Right cardiac atrium (tissue), 5 donors: ENCODE data around the gene SCAMP4. TPM values are rescaled to one million over a fixed set of nuclear protein-coding genes. Genes with fewer than 3 reads are reported as not detected.
A peak's percentile ranks its signal among the peaks of the same experiment; 100 is the strongest.

Source experiments
- ATAC-seq, 2 donors: fragments of 200-7000 bp; cut with Tn5 transposase; one replicate each; pipeline versions ENCODE4 v1.8.0 to v1.9.1; 2020; ENCODE audit warnings: moderate library complexity in 2 of 2, mild to moderate bottlenecking in 1 of 2
- DNase-seq, 3 donors: peaks; one replicate each; pipeline ENCODE4 v3.0.0-alpha.2; 2020
- H3K27ac ChIP-seq: one replicate; pipeline ENCODE4 v1.5.1; 2013; ENCODE audit warnings: mild to moderate bottlenecking, low read length, control low read depth, moderate library complexity
- H3K27me3 ChIP-seq: one replicate; pipeline ENCODE4 v1.6.1; 2013; ENCODE audit not compliant: control insufficient read depth, insufficient read depth
- H3K4me1 ChIP-seq: one replicate; pipeline ENCODE4 v1.6.1; 2013; ENCODE audit warnings: low read length; ENCODE audit not compliant: control insufficient read depth, insufficient read depth
- H3K4me3 ChIP-seq: one replicate; pipeline ENCODE4 v1.5.1; 2013; ENCODE audit warnings: low read length, control low read depth
- H3K9me3 ChIP-seq: one replicate; pipeline ENCODE4 v1.6.1; 2013; ENCODE audit warnings: low read length; ENCODE audit not compliant: control insufficient read depth
- whole genome bisulfite sequencing: extraction: QIAGEN DNeasy Blood & Tissue Kit; methylation state at CpG from one replicate; pipeline ENCODE4 v1.1.7; 2013; 5-methylcytosine and 5-hydroxymethylcytosine counted together
- intact Hi-C, 4 donors: fragments of 100-400 bp; cut with DNase I; formaldehyde crosslinking; loops; one replicate each; pipeline versions ENCODE4 v1.11.0 to v1.14.0; 2022 to 2023
- polyA plus RNA-seq: library from polyadenylated mRNA; stranded (reverse); fragments of 200-250 nt; gene quantifications from one replicate; pipeline ENCODE4 v1.2.3, GENCODE V29; 2013
- total RNA-seq, 4 donors: library from RNA; stranded (reverse); fragmentation: NEBNext Ultra II Directional; extraction: Animal tissue kit (Norgen Biotek cat#: 25700); gene quantifications; one replicate each; pipeline ENCODE4 v1.2.1, GENCODE V29; 2021
- donor health status: healthy with polysubstance abuse.
- donor health status: DM: no; HTN: yes; CAD: no.
- donor health status: DM: no; HTN: no; CAD: no.
- donor health status: DM: no; HTN: yes; CAD: no; lungs with severe emphysema.
- donor health status: DM: yes; HTN: yes; CAD: no.

Gene SCAMP4
- total and polyA plus RNA-seq, 5 donors, result 16.1 to 19.9 (median 18.8) TPM

DNA sequence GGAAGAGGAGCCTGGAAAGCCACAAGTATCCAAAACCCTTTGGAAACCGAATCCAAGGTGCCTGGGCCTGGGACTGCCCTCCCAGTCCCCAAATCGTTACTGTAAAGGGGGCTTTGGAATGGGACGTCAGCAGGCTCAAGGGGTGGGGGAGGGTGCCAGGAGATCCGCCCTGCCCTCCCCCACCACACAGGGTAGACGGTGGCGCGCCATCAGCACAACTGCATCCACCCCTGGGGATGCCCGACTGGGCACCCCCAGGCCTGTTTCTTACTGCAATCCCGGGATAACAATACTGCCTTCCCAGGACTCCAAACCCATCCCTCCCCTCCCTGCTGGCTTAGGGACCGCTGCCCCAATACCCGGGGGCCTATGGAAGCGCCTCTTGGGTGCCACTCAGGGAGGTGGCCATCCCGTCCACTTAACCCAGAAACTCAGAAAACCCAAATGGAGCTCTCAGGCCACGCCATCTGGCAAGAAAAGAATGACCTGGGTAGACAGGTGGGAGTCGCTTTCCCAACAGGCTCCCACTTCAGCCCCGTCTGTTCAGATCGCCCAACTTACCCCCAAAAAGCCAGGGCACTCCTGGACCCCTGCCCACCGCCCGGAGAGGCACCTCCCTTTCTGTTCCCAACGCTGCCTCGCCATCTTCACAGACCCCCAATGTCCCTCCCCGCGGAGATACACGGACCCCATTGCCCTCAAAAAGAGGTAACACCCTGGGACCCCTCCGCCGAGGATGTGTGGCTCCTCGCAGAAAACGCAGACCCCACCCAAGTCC, 44.2 kb upstream of the SCAMP4 start:
- intact Hi-C loops, result loop anchor here in 1 of 4 donors (10.0 kb wide), 1 partner anchor 214 kb away; no protein-coding TSS in a partner anchor
- peak in 2 of 3 donors; percentile 32 to 64 for DNase-seq
- Histone ChIP-seq H3K4me3 (no peak overlapping the region), H3K9me3 (no peaks in the 10 kb centered on the region), H3K27ac (no peak overlapping the region), H3K4me1 (peaks cover 11% of the 10 kb centered on the region), H3K27me3 (no peaks in the 10 kb centered on the region)
- WGBS, result 61% methylated on average over 28 of the region's 28 CpGs
- no peak for ATAC-seq

DNA sequence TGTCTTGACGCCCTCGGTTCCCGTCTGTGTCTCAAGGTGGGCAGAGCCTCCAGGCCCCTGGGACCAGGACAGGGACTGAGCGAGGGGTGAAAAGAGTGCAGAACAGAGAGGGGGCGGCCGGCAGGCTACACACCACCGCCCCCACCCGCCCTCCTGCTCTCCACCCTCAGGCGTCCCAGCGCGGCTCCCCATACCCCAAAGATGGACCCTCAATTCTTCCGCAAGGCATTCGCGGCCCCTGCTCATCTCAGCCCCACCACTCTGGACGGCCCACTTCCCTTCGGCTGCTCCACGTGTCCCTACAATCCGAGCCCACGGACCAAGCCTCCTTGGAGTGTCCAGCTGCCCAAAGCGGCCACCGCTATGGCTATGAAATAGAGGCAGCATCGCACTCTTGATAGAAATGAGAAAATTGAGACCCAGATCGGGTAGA, 43.6 kb upstream of the SCAMP4 start:
- DNase-seq (peak in 2 of 3 donors; percentile 55 to 67), ATAC-seq (no peak)
- H3K27me3 ChIP-seq, result no peaks in the 10 kb centered on the region
- H3K4me3 ChIP-seq, result peak overlapping the region; percentile 95
- peaks cover 11% of the 10 kb centered on the region for H3K4me1 ChIP-seq
- intact Hi-C loops, result loop anchor here in 1 of 4 donors (10.0 kb wide), 1 partner anchor 213 kb away; no protein-coding TSS in a partner anchor
- 37% methylated on average over 23 of the region's 23 CpGs for WGBS
- no peaks in the 10 kb centered on the region for H3K9me3 ChIP-seq
- H3K27ac ChIP-seq, result no peak overlapping the region

DNA sequence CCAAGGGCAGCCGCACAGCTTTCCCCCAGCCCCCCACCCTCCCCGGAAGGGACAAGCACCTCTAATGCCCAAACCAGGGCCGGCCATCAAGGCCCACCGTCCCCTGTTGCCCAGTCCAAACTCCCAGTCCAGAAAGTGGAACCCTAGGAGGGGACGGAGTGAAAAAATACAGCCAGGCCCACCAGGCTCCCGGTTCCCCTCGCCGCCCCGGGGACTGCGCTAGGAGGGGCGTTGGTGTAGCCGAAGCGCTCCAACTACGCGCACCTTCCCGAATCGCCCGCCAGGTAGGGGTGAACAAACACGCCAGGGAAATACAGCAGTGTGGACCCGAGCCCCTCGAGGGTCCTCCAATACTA, 43.2 kb upstream of the SCAMP4 start:
- H3K27ac ChIP-seq, result no peak overlapping the region
- WGBS, result 10% methylated on average over 21 of the region's 21 CpGs
- peak overlapping the region; percentile 95 for H3K4me3 ChIP-seq
- no peaks in the 10 kb centered on the region for H3K9me3 ChIP-seq
- peaks cover 11% of the 10 kb centered on the region for H3K4me1 ChIP-seq
- DNase-seq, result no peak
- no peak for ATAC-seq
- H3K27me3 ChIP-seq, result no peaks in the 10 kb centered on the region
- intact Hi-C loops, result loop anchor here in 1 of 4 donors (10.0 kb wide), 1 partner anchor 213 kb away; no protein-coding TSS in a partner anchor

DNA sequence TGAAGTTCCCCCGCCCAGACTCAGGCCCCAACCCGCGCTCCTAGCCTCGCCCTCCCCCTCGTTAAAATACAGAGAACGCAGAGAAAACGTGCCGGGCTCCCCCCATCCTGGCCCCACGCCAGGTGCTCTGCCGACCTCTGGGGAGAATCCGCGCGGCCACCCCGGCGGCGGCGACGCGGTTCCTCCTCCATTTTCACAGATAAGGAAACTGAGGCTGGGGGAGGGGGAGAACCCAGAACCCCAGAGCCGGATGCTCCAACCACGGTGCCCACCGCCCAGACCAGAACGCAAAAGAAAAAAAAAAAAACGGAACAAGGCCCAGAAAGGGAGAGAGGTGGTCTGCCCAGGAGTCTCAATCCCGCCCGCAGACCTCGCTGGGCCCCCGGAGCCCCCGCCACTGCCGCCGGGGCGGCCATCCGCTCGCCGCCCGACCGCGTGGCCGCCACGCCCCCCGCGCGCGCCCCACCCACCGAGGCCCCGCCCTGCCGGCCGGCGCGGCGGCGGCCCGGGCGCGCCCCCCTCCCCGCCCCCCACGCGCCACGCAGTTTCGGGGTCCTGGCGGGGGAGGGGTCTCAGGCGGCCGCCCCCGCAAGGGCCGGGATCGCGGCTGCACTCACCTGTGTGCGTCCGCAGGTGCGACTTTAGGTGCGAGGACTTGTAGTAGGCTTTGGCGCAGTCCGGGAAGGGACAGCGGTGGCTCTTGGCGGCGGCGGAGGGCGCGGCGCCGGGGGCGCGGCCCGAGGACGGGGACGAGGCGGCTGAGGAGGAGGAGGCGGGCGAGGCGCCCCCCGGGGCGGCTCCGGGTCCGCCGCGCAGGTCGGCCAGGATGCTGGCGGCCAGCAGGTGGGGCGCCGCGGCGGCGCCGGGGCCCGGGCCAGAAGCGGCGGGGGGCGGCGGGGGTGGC, 42.5 kb upstream of the SCAMP4 start:
- no peak for ATAC-seq
- H3K4me1 ChIP-seq, result peaks cover 11% of the 10 kb centered on the region

DNA sequence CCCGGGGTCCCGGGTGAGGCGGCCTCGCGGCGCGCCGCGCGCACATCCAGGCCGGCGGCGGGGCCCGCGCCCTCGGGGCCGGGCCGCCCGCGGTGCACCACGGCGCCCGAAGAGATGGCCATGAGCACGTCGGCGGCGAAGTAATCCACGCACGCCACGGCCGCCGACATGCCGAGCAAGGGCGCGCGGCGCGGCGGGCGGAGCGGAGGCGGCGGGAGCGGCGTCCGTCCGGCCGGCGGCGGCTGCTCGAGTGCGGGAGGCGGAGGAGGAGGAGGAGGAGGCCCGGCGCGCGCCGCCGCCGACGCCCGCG, 41.9 kb upstream of the SCAMP4 start, which contains the start of gene KLF16:
KLF16 (minus strand) TSS at position 252 of the 310 bp plus-strand sequence; CDS start at position 170, 82 bp downstream.
- Histone ChIP-seq H3K27me3 (no peaks in the 10 kb centered on the region), H3K27ac (peak within 1 kb of the TSS; percentile 69), H3K4me1 (peaks cover 11% of the 10 kb centered on the region), H3K4me3 (peak within 1 kb of the TSS; percentile 95), H3K9me3 (no peaks in the 10 kb centered on the region)
- under 1% methylated on average over 54 of the region's 63 CpGs for WGBS
- intact Hi-C loops, result loop anchor here in 1 of 4 donors (10.0 kb wide), 1 partner anchor 212 kb away; no protein-coding TSS in a partner anchor
- no peak for DNase-seq
- ATAC-seq, result no peak

More for the DNA sequence above, 42.5 kb upstream of the SCAMP4 start:
- WGBS, result under 1% methylated on average over 109 of the region's 109 CpGs
- H3K27me3 ChIP-seq, result no peaks in the 10 kb centered on the region
- H3K9me3 ChIP-seq, result no peaks in the 10 kb centered on the region
- DNase-seq, result peak in 2 of 3 donors; percentile 80 to 85
- intact Hi-C loops, result loop anchor here in 1 of 4 donors (10.0 kb wide), 1 partner anchor 212 kb away; no protein-coding TSS in a partner anchor
- H3K27ac ChIP-seq, result peak overlapping the region; percentile 61
- H3K4me3 ChIP-seq, result peak overlapping the region; percentile 95

DNA sequence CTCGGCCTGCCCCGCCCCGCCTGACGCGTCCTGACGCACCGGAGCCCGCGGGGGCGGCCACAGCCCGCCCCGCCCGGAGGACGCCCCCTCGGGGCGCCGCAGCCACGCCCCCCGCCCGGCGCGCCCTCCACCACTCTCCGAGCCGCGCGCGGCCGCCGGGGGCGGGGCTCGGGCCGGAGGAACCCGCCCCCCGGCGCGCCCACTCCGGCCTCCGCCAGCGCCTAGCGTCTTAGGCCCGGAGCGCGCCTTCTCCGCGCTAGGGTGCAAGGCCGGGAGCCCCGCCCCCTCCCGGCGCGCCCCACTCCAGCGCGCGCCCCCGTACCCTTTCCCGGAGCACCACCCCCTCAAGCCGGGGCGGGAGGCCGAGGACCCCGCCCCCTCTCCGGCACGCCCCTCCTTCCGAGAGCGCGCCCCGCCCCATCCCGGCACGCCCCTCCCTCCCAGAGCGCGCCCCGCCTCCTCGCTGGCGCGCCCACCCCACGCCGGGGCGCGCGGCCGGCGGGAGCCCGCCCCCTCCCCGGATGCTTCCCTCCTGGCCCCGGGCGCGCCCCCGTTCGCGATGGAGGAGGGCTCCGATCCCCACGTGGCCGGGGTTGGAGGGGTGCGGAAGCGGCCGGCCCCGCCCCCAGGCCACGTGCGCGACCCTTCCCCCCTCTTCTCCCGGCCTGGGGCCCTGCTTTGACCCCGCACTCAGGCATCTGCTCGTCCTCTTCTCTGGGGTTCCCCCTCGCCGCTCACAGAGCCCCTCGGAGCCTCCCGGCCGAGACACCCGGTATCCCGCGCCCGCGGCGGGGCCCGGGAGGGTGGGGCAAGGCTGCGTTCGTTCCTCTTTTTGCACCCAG, 41.3 kb upstream of the SCAMP4 start:
- Histone ChIP-seq H3K4me1 (peaks cover 11% of the 10 kb centered on the region), H3K9me3 (no peaks in the 10 kb centered on the region), H3K27ac (peak overlapping the region; percentile 49), H3K4me3 (peak overlapping the region; percentile 95), H3K27me3 (no peaks in the 10 kb centered on the region)
- intact Hi-C loops, result loop anchor here in 1 of 4 donors (10.0 kb wide), 1 partner anchor 211 kb away; no protein-coding TSS in a partner anchor
- peak; percentile 86 for ATAC-seq
- DNase-seq, result peak; percentile 95 to 97 (median 96)
- under 1% methylated on average over 100 of the region's 115 CpGs for whole genome bisulfite sequencing

DNA sequence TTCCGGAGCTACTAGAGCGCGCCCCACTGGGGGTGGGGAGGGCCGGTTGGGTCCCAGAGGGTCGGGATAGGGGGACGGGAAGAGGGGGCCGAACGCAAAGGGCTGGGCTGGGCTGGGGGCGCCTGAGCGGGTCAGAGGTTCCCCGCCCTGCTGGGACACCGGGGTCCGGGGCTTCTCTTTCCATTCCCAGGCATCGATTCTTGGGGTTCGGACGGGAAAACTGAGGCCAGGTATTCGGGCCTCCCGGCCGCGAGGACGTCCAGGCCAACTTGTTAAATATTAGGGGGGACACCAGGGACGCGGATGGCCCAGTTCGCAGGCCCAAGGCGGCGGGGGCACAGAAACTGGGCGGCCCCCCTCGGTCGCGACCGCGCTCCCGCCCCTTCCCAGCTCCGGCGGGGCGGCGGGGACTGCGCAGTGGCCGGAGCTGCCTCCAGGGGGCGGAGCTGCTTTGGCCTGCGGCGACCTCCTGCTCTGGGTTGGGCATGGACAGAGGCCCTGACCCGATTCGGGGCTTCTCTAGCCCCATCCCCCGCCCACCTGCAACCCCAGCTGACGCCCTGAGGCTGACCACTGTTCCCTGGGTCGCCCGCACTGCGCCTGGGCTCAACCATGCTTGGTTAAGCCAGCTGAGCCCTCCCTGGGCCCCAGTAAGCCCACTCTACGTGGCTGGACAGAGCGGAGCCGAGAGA, 40.6 kb upstream of the SCAMP4 start:
- H3K9me3 ChIP-seq, result no peaks in the 10 kb centered on the region
- H3K4me1 ChIP-seq, result peaks cover 11% of the 10 kb centered on the region
- intact Hi-C loops, result loop anchor here in 1 of 4 donors (10.0 kb wide), 1 partner anchor 210 kb away; no protein-coding TSS in a partner anchor
- ATAC-seq (peak; percentile 71 to 78), DNase-seq (peak; percentile 83 to 93 (median 90))
- no peaks in the 10 kb centered on the region for H3K27me3 ChIP-seq
- peak overlapping the region; percentile 49 for H3K27ac ChIP-seq
- peak overlapping the region; percentile 95 for H3K4me3 ChIP-seq
- WGBS, result 8% methylated on average over 52 of the region's 52 CpGs

DNA sequence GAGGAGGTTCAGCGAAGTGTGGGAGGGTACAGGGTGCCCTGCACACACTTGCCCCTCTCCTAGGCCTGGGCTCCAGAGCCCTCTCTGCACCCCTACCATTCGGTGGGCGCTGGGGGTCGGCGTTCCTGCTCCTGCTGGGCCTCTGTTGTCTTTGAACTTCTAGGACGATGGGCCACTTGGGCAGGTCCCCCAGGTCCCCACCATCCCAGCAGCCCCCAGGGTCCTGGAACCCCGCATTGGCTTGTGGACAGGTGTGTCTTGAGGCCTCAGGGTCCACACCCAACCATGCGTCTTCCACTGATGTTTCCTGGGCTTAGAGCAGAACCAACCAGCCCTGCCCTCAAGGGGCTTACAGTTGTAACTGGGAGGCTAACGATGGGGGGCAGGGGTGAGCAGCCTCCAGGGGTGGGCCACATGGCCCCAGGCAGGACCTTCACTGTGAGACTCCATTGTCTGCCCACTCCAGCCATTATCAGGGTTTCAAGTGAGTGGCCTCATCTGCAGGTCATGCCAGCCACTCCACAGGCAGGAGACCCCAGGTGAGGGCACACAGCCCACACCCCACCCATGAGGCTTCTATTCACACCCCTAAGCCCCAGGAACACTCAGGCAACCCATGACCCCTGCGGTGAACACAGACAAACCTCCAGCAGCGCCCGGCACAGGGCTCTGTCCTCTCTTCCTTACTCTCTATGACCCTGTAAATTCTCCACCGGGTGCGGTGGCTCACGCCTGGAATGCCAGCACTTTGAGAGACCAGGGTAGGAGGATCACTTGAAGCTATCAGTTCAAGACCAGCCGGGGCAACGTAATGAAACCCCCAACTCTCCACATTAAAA, 39.8 kb upstream of the SCAMP4 start:
- 84% methylated on average over 17 of the region's 17 CpGs for WGBS
- Histone ChIP-seq H3K4me3 (no peak overlapping the region), H3K27ac (no peak overlapping the region), H3K4me1 (peaks cover 7% of the 10 kb centered on the region), H3K9me3 (no peaks in the 10 kb centered on the region), H3K27me3 (no peaks in the 10 kb centered on the region)
- intact Hi-C loops, result loop anchor here in 1 of 4 donors (10.0 kb wide), 1 partner anchor 209 kb away; no protein-coding TSS in a partner anchor
- DNase-seq (peak in 1 of 3 donors; percentile 67), ATAC-seq (no peak)

DNA sequence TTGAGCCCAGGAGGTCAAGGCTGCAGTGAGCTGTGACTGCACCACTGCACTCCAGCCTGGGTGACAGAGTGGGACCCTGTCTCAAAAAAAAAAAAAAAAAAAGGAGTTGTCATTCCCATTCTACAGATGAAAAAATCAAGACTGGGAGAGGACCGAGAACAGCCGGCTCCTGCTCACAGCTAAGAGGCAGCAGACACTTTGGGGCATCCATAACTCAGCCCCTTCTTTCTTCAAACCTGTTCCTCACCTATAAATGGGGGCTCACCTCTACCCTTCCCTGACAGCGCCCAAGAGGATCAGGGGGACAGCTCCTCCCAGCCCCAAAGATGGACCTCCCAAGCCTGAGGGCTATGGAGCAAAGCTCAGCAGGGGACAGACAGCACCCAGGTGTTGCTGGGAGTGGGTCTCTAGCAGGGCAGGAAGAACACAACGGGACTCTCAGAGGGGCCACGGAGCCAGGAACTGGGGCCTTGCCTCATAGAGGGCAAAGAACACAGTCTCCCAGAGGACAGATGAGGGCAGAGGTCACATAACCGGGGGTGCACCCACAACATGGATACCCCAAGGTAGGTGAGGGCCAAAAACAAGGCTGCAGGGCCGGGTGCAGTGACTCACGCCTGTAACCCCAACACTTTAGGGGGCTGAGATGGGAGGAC, 38.4 kb upstream of the SCAMP4 start:
- Histone ChIP-seq H3K9me3 (no peaks in the 10 kb centered on the region), H3K4me1 (no peaks in the 10 kb centered on the region), H3K4me3 (no peak overlapping the region), H3K27ac (no peak overlapping the region), H3K27me3 (no peaks in the 10 kb centered on the region)
- intact Hi-C loops, result loop anchor here in 1 of 4 donors (10.0 kb wide), 1 partner anchor 208 kb away; no protein-coding TSS in a partner anchor
- DNase-seq (no peak), ATAC-seq (no peak)
- 87% methylated on average over 8 of the region's 8 CpGs for WGBS
